GM23248 (cell line): ENCODE results near the gene NCKIPSD. TPM values are rescaled to one million over a fixed set of nuclear protein-coding genes. Genes with fewer than 3 reads are reported as not detected.
"Not testable (repeated sequence)": the region's sequence is repeated elsewhere in the genome, so short reads cannot be mapped to it uniquely, and the experiment has no call there.

Experiments used
- DNase-seq: peaks from one replicate; pipeline ENCODE4 v3.0.0-alpha.2; 2015
- H2AFZ ChIP-seq: fragments of 200-600 bp; sonication (generic); 2 replicates; pipeline ENCODE4 v1.6.1; 2016; ENCODE audit warnings: antibody characterized with exemption
- H3F3A ChIP-seq: fragments of 200-600 bp; sonication (generic); 2 replicates; pipeline ENCODE4 v1.6.1; 2016; ENCODE audit warnings: mild to moderate bottlenecking, antibody characterized with exemption, mixed run types; ENCODE audit not compliant: insufficient read depth
- H3K27ac ChIP-seq: fragments of 200-600 bp; sonication (generic); 2 replicates; pipeline ENCODE4 v1.5.1; 2016; ENCODE audit warnings: mild to moderate bottlenecking
- H3K27me3 ChIP-seq: fragments of 200-600 bp; sonication (generic); replicated peaks from 2 replicates; pipeline ENCODE4 v1.6.1; 2016; ENCODE audit warnings: mild to moderate bottlenecking; ENCODE audit not compliant: insufficient read depth
- H3K36me3 ChIP-seq: fragments of 200-600 bp; sonication (generic); 2 replicates; pipeline ENCODE4 v1.6.1; 2016; ENCODE audit warnings: low read depth, mild to moderate bottlenecking
- H3K4me1 ChIP-seq: fragments of 200-600 bp; sonication (generic); 2 replicates; pipeline ENCODE4 v1.6.1; 2016; ENCODE audit warnings: mild to moderate bottlenecking; ENCODE audit not compliant: insufficient read depth
- H3K4me2 ChIP-seq: fragments of 200-600 bp; sonication (generic); one replicate; pipeline ENCODE4 v1.6.1; 2016; ENCODE audit warnings: mild to moderate bottlenecking; ENCODE audit not compliant: unreplicated experiment
- H3K4me3 ChIP-seq: fragments of 200-600 bp; sonication (generic); 2 replicates; pipeline ENCODE4 v1.5.1; 2016; ENCODE audit warnings: mild to moderate bottlenecking
- H3K79me2 ChIP-seq: fragments of 200-600 bp; sonication (generic); 2 replicates; pipeline ENCODE4 v1.6.1; 2016; ENCODE audit warnings: mild to moderate bottlenecking; ENCODE audit not compliant: insufficient read depth
- H3K9ac ChIP-seq: fragments of 200-600 bp; sonication (generic); 2 replicates; pipeline ENCODE4 v1.6.1; 2016; ENCODE audit warnings: mild to moderate bottlenecking
- H3K9me2 ChIP-seq: fragments of 200-600 bp; sonication (generic); 2 replicates; pipeline ENCODE4 v1.6.1; 2016; ENCODE audit warnings: mixed run types, mild to moderate bottlenecking, moderate library complexity; ENCODE audit not compliant: insufficient read depth
- H3K9me3 ChIP-seq: fragments of 200-600 bp; sonication (generic); one replicate; pipeline ENCODE4 v1.6.1; 2017; ENCODE audit warnings: low read depth
- H4K20me1 ChIP-seq: fragments of 200-600 bp; sonication (generic); 2 replicates; pipeline ENCODE4 v1.6.0; 2016; ENCODE audit not compliant: insufficient read depth
- EZH2 ChIP-seq: fragments of 200-600 bp; sonication (generic); IDR thresholded peaks from 2 replicates; pipeline ENCODE4 v1.6.1; 2018; ENCODE audit warnings: antibody characterized with exemption, mild to moderate bottlenecking; ENCODE audit not compliant: insufficient read depth, poor library complexity, severe bottlenecking
- EZH2phosphoT487 ChIP-seq: fragments of 200-600 bp; sonication (generic); IDR thresholded peaks from 2 replicates; pipeline ENCODE4 v1.6.1; 2018; ENCODE audit warnings: antibody characterized with exemption, moderate library complexity, mild to moderate bottlenecking, low read depth; ENCODE audit not compliant: insufficient read depth
- WGBS, 2 experiments: methylation state at CpG; one replicate each; pipeline ENCODE4 v1.1.6; 2015 to 2017; ENCODE audit warnings: low lambda C conversion rate in 2 of 2, low coverage in 1 of 2; ENCODE audit errors: missing lambda C conversion rate in 2 of 2; 5-methylcytosine and 5-hydroxymethylcytosine counted together
- in situ Hi-C: fragments of 300-500 bp; cut with MboI; formaldehyde crosslinking; loops from 2 replicates; pipeline ENCODE4 v1.15.0; 2020
- polyA plus RNA-seq: library from polyadenylated mRNA; unstranded; fragments of >200 nt; fragmentation: Nextera tagmentation; extraction: Ambion mirVana; gene quantifications from 2 replicates; pipeline ENCODE4 v1.2.1, GENCODE V29; 2016
- total RNA-seq: library from RNA; depleted of rRNA; stranded (reverse); fragments of >200 nt; shearing (Covaris generic); gene quantifications from 2 replicates; pipeline ENCODE4 v1.2.3, GENCODE V29; 2014; rRNA removed

Gene NCKIPSD
- total RNA-seq (32.5 and 39.3 TPM in 2 replicates), polyA plus RNA-seq (20.6 and 21.7 TPM in 2 replicates)

- Histone ChIP-seq H3K79me2 (peaks cover 32% of the 10 kb centered on the region), H3F3A (peaks cover 15% of the 10 kb centered on the region), H3K9ac (peak within 1 kb of the TSS; percentile 84), H3K27me3 (no peaks in the 10 kb centered on the region), H3K4me1 (peaks cover 14% of the 10 kb centered on the region), H3K4me2 (peak within 1 kb of the TSS; percentile 96), H3K9me3 (no peaks in the 10 kb centered on the region), H4K20me1 (no peaks in the 10 kb centered on the region), H3K9me2 (no peaks in the 10 kb centered on the region), H3K4me3 (peak within 1 kb of the TSS; percentile 96), H2AFZ (peak within 1 kb of the TSS; percentile 85), H3K27ac (no peak within 1 kb of the TSS), H3K36me3 (peaks cover 22% of the 10 kb centered on the region; the same call in 1 of the 2 replicates)
- in situ Hi-C loops = no loop called here
- TF ChIP-seq EZH2phosphoT487 (no peak), EZH2 (no peak)
- peak; percentile 95 for DNase-seq
- 2% methylated on average over 67 to 93 of the region's 97 CpGs for WGBS, 2 experiments
Measured at GRCh38 chr3:48685603-48686511, at the start of gene NCKIPSD. Gene NCKIPSD (minus strand): TSS chr3:48685915. CDS start chr3:48685807, 108 bp downstream.

GRCh38 chr3:48735075-48735767, 49.5 kb upstream of the NCKIPSD start:
- Histone ChIP-seq H3K9ac (peak overlapping the region; percentile 46; the same call in 1 of the 2 replicates), H2AFZ (peak overlapping the region; percentile 56)
- in situ Hi-C loops, H3K9me2 ChIP-seq, H3K27me3 ChIP-seq, H3K36me3 ChIP-seq, H3K79me2 ChIP-seq, H3K27ac ChIP-seq, H3K9me3 ChIP-seq, H3K4me2 ChIP-seq, H4K20me1 ChIP-seq, H3F3A ChIP-seq, H3K4me3 ChIP-seq, H3K4me1 ChIP-seq: not testable (repeated sequence)
- 10 to 31% methylated on average over 8 of the region's 8 CpGs for WGBS, 2 experiments
- peak; percentile 53 for DNase-seq

DNA sequence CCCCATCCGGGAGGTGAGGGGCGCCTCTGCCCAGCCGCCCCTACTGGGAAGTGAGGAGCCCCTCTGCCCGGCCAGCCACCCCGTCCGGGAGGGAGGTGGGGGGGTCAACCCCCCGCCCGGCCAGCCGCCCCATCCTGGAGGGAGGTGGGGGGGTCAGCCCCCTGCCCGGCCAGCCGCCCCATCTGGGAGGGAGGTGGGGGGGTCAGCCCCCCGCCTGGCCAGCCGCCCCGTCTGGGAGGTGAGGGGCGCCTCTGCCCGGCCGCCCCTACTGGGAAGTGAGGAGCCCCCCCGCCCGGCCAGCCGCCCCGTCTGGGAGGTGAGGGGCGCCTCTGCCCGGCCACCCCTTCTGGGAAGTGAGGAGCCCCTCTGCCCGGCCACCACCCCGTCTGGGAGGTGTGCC, 48.8 kb upstream of the NCKIPSD start:
- H3K27me3 ChIP-seq, H3K36me3 ChIP-seq, H3K9me3 ChIP-seq, DNase-seq, H3K27ac ChIP-seq, H3K4me3 ChIP-seq, H3F3A ChIP-seq, H4K20me1 ChIP-seq, H3K79me2 ChIP-seq, H3K9me2 ChIP-seq, H3K4me2 ChIP-seq, in situ Hi-C loops, H3K4me1 ChIP-seq: not testable (repeated sequence)
- WGBS, 2 experiments = 59% methylated on average over 14 of the region's 25 CpGs; no CpG with 5 or more reads in 1 of the 2 experiments
- H2AFZ ChIP-seq = peak overlapping the region; percentile 56
- H3K9ac ChIP-seq = peak overlapping the region; percentile 46; the same call in 1 of the 2 replicates

DNA sequence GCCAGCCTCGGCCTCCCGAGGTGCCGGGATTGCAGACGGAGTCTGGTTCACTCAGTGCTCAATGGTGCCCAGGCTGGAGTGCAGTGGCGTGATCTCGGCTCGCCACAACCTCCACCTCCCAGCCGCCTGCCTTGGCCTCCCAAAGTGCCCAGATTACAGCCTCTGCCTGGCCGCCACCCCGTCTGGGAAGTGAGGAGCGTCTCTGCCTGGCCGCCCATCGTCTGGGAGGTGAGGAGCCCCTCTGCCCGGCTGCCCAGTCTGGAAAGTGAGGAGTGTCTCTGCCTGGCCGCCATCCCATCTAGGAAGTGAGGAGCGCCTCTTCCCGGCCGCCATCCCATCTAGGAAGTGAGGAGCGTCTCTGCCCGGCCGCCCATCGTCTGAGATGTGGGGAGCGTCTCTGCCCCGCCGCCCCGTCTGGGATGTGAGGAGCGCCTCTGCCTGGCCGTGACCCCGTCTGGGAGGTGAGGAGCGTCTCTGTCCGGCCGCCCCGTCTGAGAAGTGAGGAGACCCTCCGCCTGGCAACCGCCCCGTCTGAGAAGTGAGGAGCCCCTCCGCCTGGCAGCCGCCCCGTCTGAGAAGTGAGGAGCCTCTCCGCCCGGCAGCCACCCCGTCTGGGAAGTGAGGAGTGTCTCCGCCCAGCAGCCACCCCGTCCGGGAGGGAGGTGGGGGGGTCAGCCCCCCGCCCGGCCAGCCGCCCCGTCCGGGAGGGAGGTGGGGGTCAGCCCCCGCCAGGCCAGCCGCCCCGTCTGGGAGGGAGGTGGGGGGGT, 48.2 kb upstream of the NCKIPSD start:
- WGBS, 2 experiments = 79 to 88% methylated on average over 9 to 46 of the region's 53 CpGs
- H4K20me1 ChIP-seq, H2AFZ ChIP-seq, in situ Hi-C loops, H3K9me3 ChIP-seq, H3K4me1 ChIP-seq, H3K27ac ChIP-seq, DNase-seq, H3K9ac ChIP-seq, H3K9me2 ChIP-seq, H3K36me3 ChIP-seq, H3F3A ChIP-seq, H3K79me2 ChIP-seq, H3K27me3 ChIP-seq, H3K4me3 ChIP-seq, H3K4me2 ChIP-seq: not testable (repeated sequence)
